Measurements from ENCODE around the gene FAM177A1.
"Not testable (repeated sequence)": the region's sequence is repeated elsewhere in the genome, so short reads cannot be mapped to it uniquely, and the experiment has no call there.

GRCh38 chr14:35038312-35038711 is 7.8 kb upstream of the FAM177A1 start:
- TF ChIP-seq POLR2AphosphoS5 (IDR thresholded peaks at IDR 0.05); CTCF (IDR thresholded peaks at IDR 0.05); EP300 (IDR thresholded peaks at IDR 0.05; ENCODE audit: low read depth): not testable (repeated sequence)

Data from transverse colon (tissue), 4 donors.